GM21423 (cell line): ENCODE measurements around the gene RNPS1.

ENCODE experiments used
- ATAC-seq: cut with Tn5 transposase; IDR thresholded peaks from one replicate; pipeline ENCODE4 v1.9.1; 2021; ENCODE audit warnings: mild to moderate bottlenecking, moderate library complexity; ENCODE audit not compliant: unreplicated experiment

RNPS1 gene

GRCh38 chr16:2216330-2216729 is 51.6 kb downstream of the RNPS1 start:
- ATAC-seq = no peak

GRCh38 chr16:2214719-2214968 is 53.3 kb downstream of the RNPS1 start, which contains the start of gene PGP:
TSS of gene PGP (minus strand) at chr16:2214840. CDS start at chr16:2214777, 63 bp downstream.
- ATAC-seq = peak; percentile 81

GRCh38 chr16:2213817-2214718 is 53.9 kb downstream of the RNPS1 start:
- ATAC-seq = peak; percentile 5

GRCh38 chr16:2212362-2213324 is 55.3 kb downstream of the RNPS1 start:
- ATAC-seq = no peak

- no peak for ATAC-seq
Observed at GRCh38 chr16:2211923-2212347, 56.0 kb downstream of the RNPS1 start.

- ATAC-seq = no peak
Observed at GRCh38 chr16:2210386-2211365, 57.2 kb downstream of the RNPS1 start, which contains the start of gene BRICD5. TSS of gene BRICD5 (minus strand) at chr16:2210863. CDS start at chr16:2210833, 30 bp downstream.

- no peak for ATAC-seq
Observed at GRCh38 chr16:2210009-2210332, 58.0 kb downstream of the RNPS1 start.

GRCh38 chr16:2209258-2210008 is 58.5 kb downstream of the RNPS1 start:
- no peak for ATAC-seq

- ATAC-seq = no peak
Observed at GRCh38 chr16:2208772-2209171, 59.2 kb downstream of the RNPS1 start.

- ATAC-seq = no peak
Observed at GRCh38 chr16:2208308-2208707, 59.6 kb downstream of the RNPS1 start.

GRCh38 chr16:2207872-2208271 is 60.1 kb downstream of the RNPS1 start:
- no peak for ATAC-seq

GRCh38 chr16:2206780-2207433 is 61.0 kb downstream of the RNPS1 start:
- no peak for ATAC-seq

GRCh38 chr16:2206420-2206779 is 61.5 kb downstream of the RNPS1 start:
- ATAC-seq = no peak

GRCh38 chr16:2205967-2206313 is 62.0 kb downstream of the RNPS1 start:
- peak; percentile 8 for ATAC-seq

- peak; percentile 75 for ATAC-seq
Observed at GRCh38 chr16:2205104-2205966, 62.6 kb downstream of the RNPS1 start, which contains the start of gene MLST8. TSS of gene MLST8 (plus strand) at chr16:2205454. CDS start at chr16:2206086, 632 bp downstream.

- no peak for ATAC-seq
Observed at GRCh38 chr16:2204416-2205103, 63.4 kb downstream of the RNPS1 start.
